Retinal pigment epithelial cell (primary cell): ENCODE results near the gene AKAP6.

Experiments
- DNase-seq: peaks from one replicate; pipeline ENCODE4 v3.0.0-alpha.2; 2010; ENCODE audit warnings: low read depth
- H3K4me3 ChIP-seq: 2 replicates; pipeline ENCODE4 v1.5.1; 2011; ENCODE audit warnings: mild to moderate bottlenecking, low read length, control low read depth, moderate library complexity
- CTCF ChIP-seq: conservative IDR thresholded peaks from 2 replicates; pipeline ENCODE4 v1.5.1; 2011; ENCODE audit warnings: low read depth, low read length, control low read depth, inconsistent platforms

AKAP6 gene

GRCh38 chr14:32435411-32435810 is 106.3 kb downstream of the AKAP6 start:
- no peak overlapping the region for H3K4me3 ChIP-seq
- DNase-seq: no peak
- TF ChIP-seq CTCF: no peak

- no peak for TF ChIP-seq CTCF
- no peak for DNase-seq
- no peak overlapping the region for H3K4me3 ChIP-seq
Measured at GRCh38 chr14:32436993-32437392, 107.9 kb downstream of the AKAP6 start.

DNA sequence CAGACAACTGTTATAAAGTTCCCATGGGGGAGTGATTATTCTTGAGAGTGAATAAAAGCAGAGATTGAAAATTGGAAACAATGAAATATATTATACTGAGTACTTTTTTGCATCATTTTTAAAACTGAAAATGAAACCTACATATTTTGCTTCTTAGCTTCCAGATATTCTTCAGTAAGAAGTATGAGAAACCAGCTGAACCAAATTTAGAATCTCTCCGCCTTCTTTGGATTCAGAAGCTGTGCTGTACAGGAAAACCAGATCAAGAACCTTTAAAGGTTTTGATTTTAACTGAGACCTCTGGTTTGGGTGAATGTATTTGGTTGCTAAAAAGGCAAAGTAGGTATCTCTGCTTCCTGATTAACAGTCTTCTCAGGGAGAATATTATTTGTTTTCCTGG is 109.4 kb downstream of the AKAP6 start:
- DNase-seq: no peak
- no peak for TF ChIP-seq CTCF
- H3K4me3 ChIP-seq: no peak overlapping the region

GRCh38 chr14:32443890-32444661 is 115.0 kb downstream of the AKAP6 start:
- TF ChIP-seq CTCF: no peak
- DNase-seq: no peak
- H3K4me3 ChIP-seq: no peak overlapping the region

- no peak for DNase-seq
- TF ChIP-seq CTCF: no peak
- H3K4me3 ChIP-seq: no peak overlapping the region
Measured at GRCh38 chr14:32447371-32447770, 118.3 kb downstream of the AKAP6 start.

DNA sequence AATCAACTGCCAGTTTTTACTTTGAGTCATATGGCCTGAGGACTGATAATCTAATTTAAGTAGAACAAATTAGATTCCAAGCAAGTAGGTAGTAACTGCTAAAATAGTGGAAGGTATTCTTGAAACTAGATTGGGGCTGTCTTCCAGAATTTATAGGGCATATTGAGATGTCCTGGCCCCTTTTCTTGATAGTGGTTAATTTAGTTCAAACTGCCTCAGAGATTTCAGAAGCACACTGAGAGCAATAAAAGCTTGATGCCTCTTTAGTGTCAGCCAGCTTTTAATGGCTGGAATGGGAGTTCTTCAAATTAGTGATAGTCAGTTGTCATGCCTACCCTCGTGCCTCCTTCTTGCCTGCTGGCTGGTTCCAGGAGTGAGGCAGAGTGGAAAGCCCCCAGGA is 120.5 kb downstream of the AKAP6 start:
- no peak overlapping the region for H3K4me3 ChIP-seq
- no peak for TF ChIP-seq CTCF
- no peak for DNase-seq

GRCh38 chr14:32450919-32451675 is 122.0 kb downstream of the AKAP6 start:
- H3K4me3 ChIP-seq: no peak overlapping the region
- no peak for TF ChIP-seq CTCF
- no peak for DNase-seq
